HL-60 (cell line): ENCODE measurements around the gene ZNF839.
"Not testable (repeated sequence)": the region's sequence is repeated elsewhere in the genome, so short reads cannot be mapped to it uniquely, and the experiment has no call there.

Source experiments
- DNase-seq, 2 experiments: peaks; one replicate each; pipeline ENCODE4 v3.0.0-alpha.2; 2010 to 2020; ENCODE audit warnings: low read depth in 1 of 2, low spot score in 1 of 2
- H3K27ac ChIP-seq: fragments of 250-450 bp; sonication (Bioruptor Pico); replicated peaks from 2 replicates; pipeline ENCODE4 v1.5.1; 2020; ENCODE audit warnings: mild to moderate bottlenecking, moderate library complexity
- H3K27me3 ChIP-seq: fragments of 250-450 bp; sonication (Bioruptor Pico); 2 replicates; pipeline ENCODE4 v1.5.1; 2021; ENCODE audit warnings: mild to moderate bottlenecking, moderate library complexity; ENCODE audit not compliant: insufficient read depth, poor library complexity, severe bottlenecking
- H3K4me3 ChIP-seq: replicated peaks from 2 replicates; pipeline ENCODE4 v1.5.1; 2011; ENCODE audit warnings: mild to moderate bottlenecking, control low read depth, low read length; ENCODE audit not compliant: insufficient read depth
- CTCF ChIP-seq: IDR thresholded peaks from one replicate; pipeline ENCODE4 v1.5.1; 2011; ENCODE audit warnings: low read length, control low read depth, inconsistent platforms; ENCODE audit not compliant: insufficient read depth
- GABPA ChIP-seq: IDR thresholded peaks from 2 replicates; pipeline ENCODE4 v1.6.1; 2012; ENCODE audit warnings: low read depth
- POLR2AphosphoS5 ChIP-seq: IDR thresholded peaks from 2 replicates; pipeline ENCODE4 v1.6.1; 2012; ENCODE audit warnings: low read depth
- REST ChIP-seq: IDR thresholded peaks from 2 replicates; pipeline ENCODE4 v1.6.1; 2012; ENCODE audit warnings: low read depth; ENCODE audit not compliant: insufficient replicate concordance
- SPI1 ChIP-seq: IDR thresholded peaks from 2 replicates; pipeline ENCODE4 v1.6.1; 2012; ENCODE audit warnings: low read depth, mild to moderate bottlenecking, borderline replicate concordance

ZNF839 gene

GRCh38 chr14:102325791-102326345 lies 6.3 kb downstream of the ZNF839 start:
- Histone ChIP-seq H3K27me3 (no peaks in the 10 kb centered on the region), H3K27ac (no peak overlapping the region), H3K4me3 (no peak overlapping the region)
- no peak for TF ChIP-seq CTCF
- no peak for TF ChIP-seq POLR2AphosphoS5
- TF ChIP-seq REST = no peak
- no peak for TF ChIP-seq GABPA
- no peak for TF ChIP-seq SPI1
- no peak for DNase-seq

GRCh38 chr14:102326583-102326982 lies 7.0 kb downstream of the ZNF839 start:
- no peak for TF ChIP-seq REST
- TF ChIP-seq CTCF = no peak
- no peak for TF ChIP-seq POLR2AphosphoS5
- Histone ChIP-seq H3K27ac (no peak overlapping the region), H3K27me3 (no peaks in the 10 kb centered on the region), H3K4me3 (no peak overlapping the region)
- DNase-seq = no peak

GRCh38 chr14:102329381-102329780 lies 9.8 kb downstream of the ZNF839 start:
- DNase-seq, H3K27me3 ChIP-seq, H3K4me3 ChIP-seq, H3K27ac ChIP-seq: not testable (repeated sequence)

- DNase-seq = no peak
- no peaks in the 10 kb centered on the region for H3K27me3 ChIP-seq
- no peak overlapping the region for H3K4me3 ChIP-seq
- no peak for TF ChIP-seq REST
- TF ChIP-seq SPI1 = no peak
- no peak overlapping the region for H3K27ac ChIP-seq
Observed at GRCh38 chr14:102330806-102331205, 11.3 kb downstream of the ZNF839 start.
